Left hindlimb (tissue), 1 donor: ENCODE results near the gene TCF4.
A peak's percentile ranks its signal among the peaks of the same experiment; 100 is the strongest.

Experiments used
- DNase-seq: peaks from one replicate; pipeline ENCODE4 v3.0.0-alpha.2; 2018

Gene TCF4

GRCh38 chr18:55588111-55588869, at the start of gene TCF4:
TCF4 (minus strand) TSS chr18:55588192; CDS start chr18:55587116, 1,076 bp downstream.
- peak; percentile 87 for DNase-seq

GRCh38 chr18:55637204-55637603, 49.2 kb upstream of the TCF4 start:
- no peak for DNase-seq

GRCh38 chr18:55635439-55635838, 47.4 kb upstream of the TCF4 start:
- no peak for DNase-seq

GRCh38 chr18:55634545-55634944, 46.6 kb upstream of the TCF4 start:
- no peak for DNase-seq

GRCh38 chr18:55633032-55633431, 45.0 kb upstream of the TCF4 start:
- DNase-seq = no peak

GRCh38 chr18:55629133-55629532, 41.1 kb upstream of the TCF4 start:
- DNase-seq = no peak

- DNase-seq = no peak
Measured at GRCh38 chr18:55627007-55627406, 39.0 kb upstream of the TCF4 start.

- no peak for DNase-seq
Measured at GRCh38 chr18:55625901-55626300, 37.9 kb upstream of the TCF4 start.

- DNase-seq = no peak
Measured at GRCh38 chr18:55623626-55624025, 35.6 kb upstream of the TCF4 start.

GRCh38 chr18:55610506-55610905, 22.5 kb upstream of the TCF4 start:
- no peak for DNase-seq

GRCh38 chr18:55609160-55609825, 21.3 kb upstream of the TCF4 start:
- DNase-seq = no peak

GRCh38 chr18:55608497-55608896, 20.5 kb upstream of the TCF4 start:
- DNase-seq = no peak

GRCh38 chr18:55607773-55608172, 19.8 kb upstream of the TCF4 start:
- DNase-seq = no peak

GRCh38 chr18:55605733-55606338, 17.8 kb upstream of the TCF4 start:
- no peak for DNase-seq

- DNase-seq = no peak
Measured at GRCh38 chr18:55603775-55604174, 15.8 kb upstream of the TCF4 start.

- DNase-seq = no peak
Measured at GRCh38 chr18:55593888-55594287, 5.9 kb upstream of the TCF4 start.

- DNase-seq = no peak
Measured at GRCh38 chr18:55592572-55592971, 4.6 kb upstream of the TCF4 start.

- DNase-seq = no peak
Measured at GRCh38 chr18:55592106-55592505, 4.1 kb upstream of the TCF4 start.

- DNase-seq = peak; percentile 98
Measured at GRCh38 chr18:55589625-55590291, 1.8 kb upstream of the TCF4 start.

GRCh38 chr18:55588870-55589595, 1.0 kb upstream of the TCF4 start:
- no peak for DNase-seq

GRCh38 chr18:55587418-55588110, 428 bp downstream of the TCF4 start:
- DNase-seq = peak; percentile 74

- peak; percentile 42 for DNase-seq
Measured at GRCh38 chr18:55585920-55586561, 2.0 kb downstream of the TCF4 start.
